ENCODE measurements around the gene SLC7A14.

Gene SLC7A14

DNA sequence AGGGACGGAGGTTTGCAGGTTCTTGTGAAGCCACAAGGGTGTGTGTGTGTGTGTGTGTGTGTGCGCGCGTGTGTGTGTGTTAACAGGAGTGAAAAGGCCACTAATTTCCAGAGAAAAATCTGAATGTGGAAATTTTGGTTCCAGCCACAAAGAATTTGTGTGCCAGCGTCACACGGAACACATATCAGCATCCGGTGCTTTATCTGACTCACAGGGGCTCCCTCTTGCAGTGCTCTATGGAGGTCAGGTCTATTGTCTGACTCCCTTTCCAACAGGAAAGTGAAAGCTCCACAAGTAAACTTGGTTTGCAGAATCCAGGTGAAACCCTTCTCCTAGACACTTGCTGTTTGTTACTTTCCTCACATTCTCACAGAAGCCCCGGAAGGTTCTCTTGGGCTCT, 161.0 kb downstream of the SLC7A14 start:
- DNase-seq, result no peak

GRCh38 chr3:170423001-170423615, 162.8 kb downstream of the SLC7A14 start:
- DNase-seq, result no peak

DNA sequence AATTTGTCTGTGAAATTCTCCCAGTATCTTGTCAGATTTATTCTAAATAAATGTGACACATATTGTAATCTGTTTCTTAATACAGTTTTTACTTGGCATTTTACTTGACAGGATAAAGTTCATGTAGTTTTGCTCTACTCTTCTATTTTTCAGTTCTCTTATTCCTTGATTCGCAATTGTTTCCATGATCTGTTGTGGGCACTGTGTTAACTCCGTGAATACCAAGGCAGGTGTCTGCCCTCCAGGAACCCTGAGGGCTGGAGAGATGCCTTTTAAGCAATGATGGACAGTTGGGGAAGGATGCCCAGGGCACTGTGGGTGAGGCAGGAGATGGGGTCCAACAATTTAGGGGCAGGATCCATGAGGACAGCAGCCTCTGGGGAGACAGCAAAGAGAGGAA, 164.1 kb downstream of the SLC7A14 start:
- DNase-seq, result no peak

DNA sequence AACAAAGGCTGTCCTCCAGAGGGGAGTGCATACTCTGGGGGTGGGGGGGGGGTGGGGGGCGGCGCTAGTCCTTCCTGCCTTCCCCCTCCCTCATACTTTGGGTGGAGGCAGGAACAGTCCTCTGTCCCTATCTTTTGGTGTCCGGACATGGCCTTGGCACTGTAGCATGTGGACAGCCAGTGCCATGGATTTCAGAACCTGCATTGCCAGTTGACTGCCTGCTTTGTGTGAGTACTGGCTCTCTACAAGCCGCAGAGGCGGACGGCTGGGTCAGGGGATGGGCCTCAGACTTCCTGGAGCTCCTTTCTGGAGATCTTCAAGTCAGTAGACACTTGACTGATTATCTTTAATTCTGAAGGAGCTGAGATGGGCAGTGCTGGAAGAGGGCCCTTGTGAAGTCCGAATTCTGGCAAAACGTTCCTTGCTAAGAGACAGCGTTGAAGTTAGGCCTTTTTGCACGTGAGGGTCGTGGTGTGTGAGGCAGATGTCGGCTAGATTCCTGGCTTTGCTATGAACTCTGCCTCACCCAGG, 164.7 kb downstream of the SLC7A14 start:
- DNase-seq, result no peak

GRCh38 chr3:170420307-170420821, 165.5 kb downstream of the SLC7A14 start:
- no peak for DNase-seq

- DNase-seq, result no peak
These were observed 166.3 kb downstream of the SLC7A14 start for GRCh38 chr3:170419557-170420087.

- DNase-seq, result no peak
These were observed 167.2 kb downstream of the SLC7A14 start, which contains the start of gene CLDN11 for GRCh38 chr3:170418422-170419398. TSS of gene CLDN11 (plus strand) at chr3:170418868. CDS start at chr3:170419067, 199 bp downstream.

- DNase-seq, result no peak
These were observed 168.8 kb downstream of the SLC7A14 start for GRCh38 chr3:170417090-170417489.

DNA sequence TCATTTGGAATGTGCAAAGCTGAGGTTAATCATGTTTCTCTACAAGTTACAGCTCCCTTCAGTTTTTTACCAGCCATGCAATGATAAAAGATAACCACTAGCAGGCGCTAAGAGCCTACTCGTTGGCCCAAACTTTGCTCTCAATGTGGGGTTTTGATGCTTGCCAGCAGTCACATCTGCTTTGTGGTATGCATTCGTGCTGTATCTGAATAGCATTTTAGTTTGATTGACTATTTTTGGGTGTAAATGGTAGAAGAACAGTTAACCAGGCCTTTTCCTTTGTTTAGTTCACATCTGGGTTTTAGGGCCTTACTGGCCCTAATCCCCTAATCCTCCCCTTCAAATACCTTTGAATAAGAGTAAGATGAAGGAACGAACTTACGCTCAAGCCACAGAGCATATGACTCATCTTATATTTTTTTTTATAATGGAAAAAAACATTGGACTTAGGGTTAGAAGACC, 171.6 kb downstream of the SLC7A14 start:
- peak in 1 of 2 experiments; percentile 11 for DNase-seq

DNA sequence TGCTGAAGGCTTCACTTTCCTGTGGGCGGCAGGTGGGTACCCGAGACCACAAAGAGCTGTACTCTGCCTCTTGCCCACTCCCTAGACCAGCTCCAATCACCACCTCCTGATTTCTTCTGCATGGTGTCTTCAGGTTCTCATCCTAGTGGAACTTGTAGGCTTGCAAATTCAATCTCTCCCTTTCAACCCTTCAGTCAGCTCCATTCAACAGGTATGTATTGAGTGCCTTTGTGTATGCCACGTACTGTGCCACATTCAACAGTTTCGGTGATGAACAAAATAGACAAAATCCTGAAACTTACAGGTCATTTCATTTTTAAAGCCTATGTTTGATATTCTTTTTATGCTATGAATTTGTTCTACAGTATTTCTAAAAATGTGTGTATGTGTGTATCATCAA, 172.6 kb downstream of the SLC7A14 start:
- DNase-seq, result no peak

DNA sequence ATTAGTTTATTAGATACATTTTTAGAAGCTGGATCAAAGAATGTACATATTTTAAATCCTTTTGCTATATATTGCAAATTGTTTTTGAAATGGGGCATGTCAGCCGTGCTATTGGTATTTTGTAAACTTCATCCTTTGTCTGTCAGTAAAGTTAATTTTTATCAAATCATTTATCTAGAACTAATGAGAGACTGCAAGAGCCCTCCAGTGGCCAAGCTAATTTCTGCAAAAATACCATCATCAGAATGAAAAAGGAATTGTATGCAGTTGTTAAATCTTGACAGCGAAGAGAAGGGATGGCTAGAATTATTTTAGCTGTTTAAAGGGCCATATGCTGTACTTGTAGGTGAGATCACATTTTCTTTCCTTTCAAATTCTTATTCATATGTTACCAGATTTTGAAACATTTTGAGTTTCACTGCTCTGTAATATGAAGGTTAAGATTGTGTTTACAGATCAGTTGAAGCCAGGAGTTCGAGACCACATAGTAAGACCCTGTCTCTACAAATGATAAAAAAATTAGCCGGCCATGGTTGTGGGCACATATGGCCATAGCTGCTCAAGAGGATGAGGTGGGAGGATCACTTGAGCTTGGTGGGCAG, 175.3 kb downstream of the SLC7A14 start:
- DNase-seq, result no peak
